Epidermal melanocyte (primary cell): ENCODE results near the gene RNF166.

Source experiments
- DNase-seq: peaks from one replicate; pipeline ENCODE4 v3.0.0; 2011; ENCODE audit warnings: low spot score; ENCODE audit not compliant: insufficient read length

The RNF166 gene

GRCh38 chr16:88723911-88724310 lies 17.7 kb upstream of the RNF166 start:
- no peak for DNase-seq

- DNase-seq: no peak
These were observed 17.3 kb upstream of the RNF166 start for GRCh38 chr16:88723507-88723887.

GRCh38 chr16:88722784-88723506 lies 16.7 kb upstream of the RNF166 start:
- no peak for DNase-seq

- DNase-seq: no peak
These were observed 15.9 kb upstream of the RNF166 start for GRCh38 chr16:88721815-88722755.

GRCh38 chr16:88721236-88721635 lies 15.0 kb upstream of the RNF166 start:
- no peak for DNase-seq

GRCh38 chr16:88720396-88720970 lies 14.3 kb upstream of the RNF166 start:
- DNase-seq: no peak

GRCh38 chr16:88719933-88720296 lies 13.7 kb upstream of the RNF166 start:
- no peak for DNase-seq

GRCh38 chr16:88719267-88719932 lies 13.2 kb upstream of the RNF166 start:
- no peak for DNase-seq

GRCh38 chr16:88718178-88718577 lies 12.0 kb upstream of the RNF166 start:
- DNase-seq: no peak

- no peak for DNase-seq
These were observed 10.4 kb upstream of the RNF166 start for GRCh38 chr16:88716601-88717001.

GRCh38 chr16:88716201-88716600 lies 10.0 kb upstream of the RNF166 start:
- no peak for DNase-seq

- DNase-seq: no peak
These were observed 9.3 kb upstream of the RNF166 start for GRCh38 chr16:88715312-88716190.

GRCh38 chr16:88714420-88715302 lies 8.5 kb upstream of the RNF166 start:
- no peak for DNase-seq

- no peak for DNase-seq
These were observed 7.6 kb upstream of the RNF166 start for GRCh38 chr16:88713568-88714419.

- DNase-seq: no peak
These were observed 6.8 kb upstream of the RNF166 start for GRCh38 chr16:88713054-88713453.

- no peak for DNase-seq
These were observed 6.3 kb upstream of the RNF166 start for GRCh38 chr16:88712362-88712979.

- no peak for DNase-seq
These were observed 5.6 kb upstream of the RNF166 start for GRCh38 chr16:88711750-88712340.

GRCh38 chr16:88710556-88710955 lies 4.3 kb upstream of the RNF166 start:
- DNase-seq: no peak
